HPDE6-E6E7 (cell line): ENCODE data around the gene PTPN1.
"Not testable (repeated sequence)": the region's sequence is repeated elsewhere in the genome, so short reads cannot be mapped to it uniquely, and the experiment has no call there.

Experiments
- DNase-seq: peaks from one replicate; pipeline ENCODE4 v3.0.0; 2011; ENCODE audit warnings: missing footprints; ENCODE audit errors: extremely low spot score

PTPN1 gene

GRCh38 chr20:50557549-50558134 lies 47.5 kb downstream of the PTPN1 start:
- no peak for DNase-seq

DNA sequence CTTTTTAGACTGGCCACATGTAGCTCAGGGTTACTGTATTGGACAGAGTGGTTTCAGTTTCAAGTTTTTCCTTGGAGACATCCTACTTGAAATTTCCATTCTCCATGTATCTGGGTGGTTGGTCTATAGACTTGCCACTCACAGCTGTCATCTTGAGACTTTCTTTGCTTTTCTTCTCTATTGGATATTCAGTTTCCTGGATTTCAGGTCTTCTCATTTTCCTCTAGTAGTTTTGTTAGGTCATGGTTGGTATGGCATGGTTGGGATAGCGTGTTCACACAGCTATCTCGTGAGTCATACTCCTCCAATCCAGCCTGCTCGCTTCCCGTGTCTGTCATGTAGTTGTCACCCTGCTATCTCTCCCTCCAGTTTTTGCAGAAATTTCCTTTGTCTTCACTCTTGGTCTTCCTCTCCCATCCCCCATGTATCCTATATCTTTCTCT lies 48.3 kb downstream of the PTPN1 start:
- DNase-seq: peak; percentile 95

DNA sequence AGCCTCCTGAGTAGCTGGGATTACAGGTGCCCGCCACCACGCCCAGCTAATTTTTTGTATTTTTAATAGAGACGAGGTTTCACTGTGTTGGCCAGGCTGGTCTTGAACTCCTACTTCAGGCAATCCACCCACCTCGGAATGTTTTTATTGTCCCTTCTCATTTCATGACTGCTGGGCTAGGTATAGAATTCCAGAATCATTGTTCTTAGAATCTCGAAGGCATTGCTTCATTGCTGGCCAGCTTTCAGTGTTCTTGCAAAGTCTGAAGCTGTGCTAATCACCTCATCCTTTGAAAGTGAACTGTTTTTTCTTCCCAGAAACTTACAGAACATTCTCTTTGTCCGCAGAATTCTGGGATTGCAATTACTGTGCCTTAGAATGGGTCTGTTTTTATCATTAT lies 49.0 kb downstream of the PTPN1 start:
- no peak for DNase-seq

- DNase-seq: no peak
Measured at GRCh38 chr20:50559856-50560638, 49.9 kb downstream of the PTPN1 start.

DNA sequence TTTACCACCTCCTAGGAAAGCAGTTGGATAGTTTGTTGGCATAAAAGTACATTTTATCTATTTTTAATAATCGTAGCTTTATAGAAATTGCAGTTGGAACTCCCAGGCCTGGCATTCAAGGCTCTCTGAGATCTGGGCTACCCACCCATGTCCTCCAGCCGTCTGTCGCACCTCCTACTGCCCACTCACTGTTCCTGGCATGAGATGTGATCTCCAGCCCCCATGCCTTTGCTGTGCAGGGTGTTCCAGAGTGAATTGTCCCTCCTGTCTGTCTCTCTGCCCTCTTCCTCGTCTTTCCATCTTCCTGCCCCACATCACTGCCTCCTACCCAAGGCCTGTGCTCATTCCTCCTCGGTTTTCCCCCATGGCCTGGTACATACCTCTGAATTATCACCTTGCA lies 50.7 kb downstream of the PTPN1 start:
- DNase-seq: no peak

GRCh38 chr20:50561379-50562078 lies 51.3 kb downstream of the PTPN1 start:
- peak; percentile 99 for DNase-seq

GRCh38 chr20:50562262-50562701 lies 52.1 kb downstream of the PTPN1 start:
- no peak for DNase-seq

DNA sequence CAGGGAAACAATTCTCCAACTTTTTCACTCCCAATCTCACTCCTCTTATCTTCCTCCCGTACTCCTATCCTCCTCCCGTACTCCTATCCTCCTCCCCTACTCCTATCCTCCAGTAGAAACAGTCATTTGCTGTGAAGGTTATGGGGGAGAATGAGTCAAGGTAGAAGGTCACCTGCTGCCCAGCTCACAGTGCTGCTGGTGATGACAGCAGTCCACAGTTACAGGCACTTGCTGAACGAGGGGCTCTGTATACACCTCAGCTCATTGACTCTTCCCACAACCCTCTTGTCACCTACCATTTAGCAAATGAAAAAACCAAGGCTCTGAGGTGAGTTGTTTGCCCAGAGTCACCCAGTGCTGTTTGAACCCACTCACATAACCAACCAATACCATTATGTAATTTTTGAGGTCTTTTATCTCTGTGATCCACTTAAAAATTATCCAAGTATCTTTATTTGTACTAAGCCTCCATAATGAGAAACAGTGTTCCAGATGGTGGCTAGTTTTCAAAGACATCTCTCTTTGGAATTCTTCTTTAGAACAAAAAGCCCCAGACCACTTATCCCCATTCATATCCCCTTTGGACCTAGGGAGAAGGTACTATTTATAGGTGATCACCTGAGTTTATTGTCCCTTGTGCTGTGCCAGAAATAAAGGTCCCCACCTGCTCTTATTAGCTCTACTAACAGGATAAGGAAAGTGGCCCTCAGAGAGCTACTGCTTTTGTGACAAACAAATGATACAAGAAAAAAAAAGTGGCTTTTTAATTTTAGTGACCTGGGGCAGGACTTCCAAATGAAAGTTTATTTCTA lies 53.2 kb downstream of the PTPN1 start:
- DNase-seq: no peak

- no peak for DNase-seq
Measured at GRCh38 chr20:50565383-50565782, 55.2 kb downstream of the PTPN1 start.

DNA sequence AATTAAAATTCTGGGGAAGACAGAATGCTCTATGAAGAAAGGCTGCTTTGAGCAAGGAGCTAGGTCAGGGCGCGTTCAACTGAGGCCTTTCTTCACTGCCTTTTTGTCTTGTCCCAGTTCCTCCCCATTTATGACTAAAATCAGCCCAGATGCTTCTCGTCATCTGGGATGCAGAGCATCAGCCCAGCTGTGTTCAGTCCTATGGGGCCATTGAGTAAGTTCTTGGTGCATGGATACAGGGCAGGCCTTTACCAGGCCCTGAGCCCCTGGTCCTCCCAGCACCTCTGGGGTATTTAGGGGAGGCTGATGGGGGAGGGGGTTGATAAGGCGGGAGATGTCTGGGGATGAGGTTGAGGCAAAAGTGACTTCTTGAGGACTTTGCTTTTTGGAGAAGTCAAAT lies 55.7 kb downstream of the PTPN1 start:
- DNase-seq: no peak

DNA sequence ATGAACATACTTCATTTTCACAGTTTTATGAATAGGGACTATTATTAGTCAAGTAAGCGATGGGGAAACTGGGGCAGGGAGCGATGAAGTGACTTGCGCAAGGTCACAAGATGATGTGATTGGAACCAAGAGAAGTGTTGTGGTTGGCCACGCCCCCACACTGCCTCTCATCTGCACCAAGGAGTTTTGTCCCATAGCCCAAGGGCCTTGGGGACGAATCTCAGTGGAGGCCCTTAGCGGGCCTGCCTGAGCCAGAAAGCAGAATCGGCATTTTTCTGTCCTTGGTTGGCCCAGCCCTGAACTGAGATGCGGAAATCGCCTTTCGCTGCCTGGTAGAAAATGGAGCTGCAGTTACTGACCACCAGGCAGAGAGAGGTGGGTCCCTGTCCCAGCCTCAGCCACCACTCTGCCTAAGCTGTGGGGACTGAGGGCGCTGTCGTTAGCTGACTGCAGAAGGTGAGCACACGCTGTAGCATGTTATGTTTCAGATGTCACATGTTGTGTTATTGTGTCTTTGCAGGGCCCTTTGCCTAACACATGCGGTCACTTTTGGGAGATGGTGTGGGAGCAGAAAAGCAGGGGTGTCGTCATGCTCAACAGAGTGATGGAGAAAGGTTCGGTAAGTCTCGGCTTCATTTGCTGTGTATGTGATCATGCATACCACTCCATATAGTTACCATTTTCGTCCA lies 57.8 kb downstream of the PTPN1 start:
- DNase-seq: no peak

GRCh38 chr20:50568549-50568942 lies 58.4 kb downstream of the PTPN1 start:
- no peak for DNase-seq

GRCh38 chr20:50569487-50569863 lies 59.3 kb downstream of the PTPN1 start:
- not testable (repeated sequence) for DNase-seq

DNA sequence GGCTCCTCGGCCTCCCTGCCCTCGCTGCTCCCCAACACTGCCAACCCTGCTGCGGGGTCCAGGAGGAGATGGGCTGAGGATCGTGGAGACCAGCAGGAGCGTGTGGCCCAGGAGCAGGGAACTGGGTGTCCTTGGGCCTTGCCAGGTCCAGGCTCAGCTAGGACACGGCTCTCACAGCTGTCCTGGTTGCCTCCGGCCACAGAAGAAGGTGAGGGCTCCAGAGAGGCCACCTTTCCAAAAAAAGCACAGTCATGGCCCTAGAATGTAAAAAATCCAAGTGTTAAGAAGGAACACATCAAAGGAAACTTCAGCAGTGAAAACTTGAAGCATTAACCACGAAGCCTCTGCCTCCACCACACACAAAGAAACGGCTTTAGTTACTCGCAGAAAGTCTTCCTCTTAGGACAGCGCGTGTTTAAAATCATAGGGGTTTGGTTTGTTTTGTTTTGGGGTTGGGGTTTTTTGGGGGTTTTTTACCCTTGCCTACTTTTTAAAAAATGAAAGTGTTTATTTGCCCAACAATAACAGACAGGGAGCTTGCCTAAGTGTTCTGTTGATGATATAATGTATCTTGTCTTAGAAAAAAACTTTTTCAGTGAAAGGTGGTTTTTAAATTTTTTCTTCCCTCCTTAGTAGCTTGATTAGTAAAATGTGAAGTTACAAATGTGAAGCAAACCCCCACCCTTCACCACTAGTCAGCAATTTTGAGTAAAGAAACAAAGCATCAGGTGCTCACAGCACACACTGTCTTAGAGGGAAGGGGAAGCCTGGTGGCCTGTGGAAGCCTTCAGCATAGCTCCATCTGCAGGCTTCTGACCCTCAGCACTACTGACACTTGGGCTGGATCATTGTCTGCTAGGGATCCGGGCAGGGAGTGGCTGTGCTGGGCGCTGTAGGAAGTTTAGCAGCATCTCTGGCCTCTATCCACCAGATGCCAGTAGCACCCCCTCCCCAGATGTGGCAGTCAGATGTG lies 60.0 kb downstream of the PTPN1 start:
- DNase-seq: peak; percentile 47

GRCh38 chr20:50571466-50571865 lies 61.3 kb downstream of the PTPN1 start:
- DNase-seq: no peak

- no peak for DNase-seq
Measured at GRCh38 chr20:50572938-50573777, 63.0 kb downstream of the PTPN1 start.

DNA sequence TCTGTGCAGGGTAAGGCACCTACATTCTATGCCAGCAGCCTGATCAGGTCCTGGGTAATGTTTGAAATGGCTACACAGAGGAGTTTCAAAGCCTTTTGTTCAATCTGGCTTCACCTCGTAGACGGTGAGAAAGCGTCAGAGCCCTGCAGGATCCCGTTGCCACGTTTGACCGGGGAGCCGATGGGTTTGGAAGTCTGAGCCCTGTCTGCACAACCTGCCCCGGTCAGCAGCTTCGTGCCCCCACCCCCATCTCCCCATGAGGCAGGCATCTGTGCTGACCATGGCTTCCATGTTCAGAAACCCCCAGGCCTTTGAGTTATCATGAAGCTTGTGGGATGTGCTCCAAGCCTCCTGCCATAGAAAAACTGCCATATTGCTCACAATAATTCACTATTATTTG lies 63.9 kb downstream of the PTPN1 start:
- DNase-seq: no peak

- DNase-seq: no peak
Measured at GRCh38 chr20:50574586-50574985, 64.4 kb downstream of the PTPN1 start.
